ENCODE data around the gene ANP32B. TPM values are rescaled to one million over a fixed set of nuclear protein-coding genes. Genes with fewer than 3 reads are reported as not detected.
A peak's percentile ranks its signal among the peaks of the same experiment; 100 is the strongest.
"Not testable (repeated sequence)": the region's sequence is repeated elsewhere in the genome, so short reads cannot be mapped to it uniquely, and the experiment has no call there.

ANP32B gene
- total RNA-seq, 1 donor from 2014 or later, result 49.1 TPM

- ATAC-seq, result no peak
- intact Hi-C loops (cut with micrococcal nuclease), result no loop called here
- no peak for DNase-seq
Observed at GRCh38 chr9:98016137-98016680, 33.1 kb downstream of the ANP32B start.

GRCh38 chr9:98017306-98017705 lies 34.2 kb downstream of the ANP32B start:
- DNase-seq, result no peak
- intact Hi-C loops (cut with micrococcal nuclease), result no loop called here
- peak; percentile 51 for ATAC-seq

- ATAC-seq (peak; percentile 56), DNase-seq (no peak)
- intact Hi-C loops (cut with micrococcal nuclease), result no loop called here
Observed at GRCh38 chr9:98018347-98018746, 35.2 kb downstream of the ANP32B start.

- intact Hi-C loops (cut with micrococcal nuclease), result no loop called here
Observed at GRCh38 chr9:98019098-98019497, 36.0 kb downstream of the ANP32B start.

GRCh38 chr9:98019869-98020268 lies 36.7 kb downstream of the ANP32B start:
- ATAC-seq; intact Hi-C loops (cut with micrococcal nuclease); DNase-seq: not testable (repeated sequence)

More at GRCh38 chr9:98019098-98019497, 36.0 kb downstream of the ANP32B start:
- DNase-seq (no peak), ATAC-seq (no peak)

GRCh38 chr9:98020476-98021145 lies 37.5 kb downstream of the ANP32B start:
- DNase-seq (no peak), ATAC-seq (no peak)
- intact Hi-C loops (cut with micrococcal nuclease), result no loop called here

GRCh38 chr9:98021306-98022040 lies 38.3 kb downstream of the ANP32B start:
- intact Hi-C loops (cut with micrococcal nuclease), result no loop called here
- peak; percentile 77 for DNase-seq
- peak; percentile 92 for ATAC-seq

- ATAC-seq (no peak), DNase-seq (no peak)
- intact Hi-C loops (cut with micrococcal nuclease), result no loop called here
Observed at GRCh38 chr9:98022447-98022846, 39.3 kb downstream of the ANP32B start.

GRCh38 chr9:98024702-98025101 lies 41.6 kb downstream of the ANP32B start:
- no peak for ATAC-seq
- intact Hi-C loops (cut with micrococcal nuclease), result no loop called here
- DNase-seq, result no peak

GRCh38 chr9:98031169-98031568 lies 48.0 kb downstream of the ANP32B start:
- intact Hi-C loops (cut with micrococcal nuclease), result loop anchor here (10.0 kb wide), 2 partner anchors 46 to 106 kb away; partner anchors contain the start of genes ANP32B and TRMO
- ATAC-seq, result no peak

GRCh38 chr9:98031935-98032334 lies 48.8 kb downstream of the ANP32B start:
- no peak for DNase-seq
- intact Hi-C loops (cut with micrococcal nuclease), result loop anchor here (10.0 kb wide), 2 partner anchors 47 to 107 kb away; partner anchors contain the start of genes ANP32B and TRMO
- no peak for ATAC-seq

More at GRCh38 chr9:98031169-98031568, 48.0 kb downstream of the ANP32B start:
- no peak for DNase-seq

- DNase-seq, result peak; percentile 85
- ATAC-seq, result peak; percentile 85
- intact Hi-C loops (cut with micrococcal nuclease), result loop anchor here (10.0 kb wide), 2 partner anchors 50 to 110 kb away; partner anchors contain the start of genes ANP32B and TRMO
Observed at GRCh38 chr9:98034593-98035546, 51.7 kb downstream of the ANP32B start.

GRCh38 chr9:98037357-98037756 lies 54.2 kb downstream of the ANP32B start:
- peak; percentile 53 for DNase-seq
- intact Hi-C loops (cut with micrococcal nuclease), result loop anchor here (10.0 kb wide), 2 partner anchors 53 to 113 kb away; partner anchors contain the start of genes ANP32B and TRMO
- ATAC-seq, result peak; percentile 95

GRCh38 chr9:98038958-98039357 lies 55.8 kb downstream of the ANP32B start:
- intact Hi-C loops (cut with micrococcal nuclease), result loop anchor here (10.0 kb wide), 2 partner anchors 54 to 114 kb away; partner anchors contain the start of genes ANP32B and TRMO
- ATAC-seq (no peak), DNase-seq (no peak)

- no peak for ATAC-seq
- intact Hi-C loops (cut with micrococcal nuclease), result loop anchor here (10.0 kb wide), 2 partner anchors 55 to 115 kb away; partner anchors contain the start of genes ANP32B and TRMO
- no peak for DNase-seq
Observed at GRCh38 chr9:98039607-98040017, 56.5 kb downstream of the ANP32B start.

GRCh38 chr9:98040212-98040611 lies 57.1 kb downstream of the ANP32B start:
- intact Hi-C loops (cut with micrococcal nuclease), result no loop called here
- ATAC-seq (no peak), DNase-seq (no peak)

- ATAC-seq (no peak), DNase-seq (no peak)
- intact Hi-C loops (cut with micrococcal nuclease), result no loop called here
Observed at GRCh38 chr9:98043915-98044314, 60.8 kb downstream of the ANP32B start.

All from left ventricle myocardium superior (tissue), 1 donor.